Measurements from ENCODE around the gene AKR7A2.

AKR7A2 gene

GRCh38 chr1:19353596-19353995 lies 41.7 kb upstream of the AKR7A2 start:
- no peak overlapping the region for H3K4me3 ChIP-seq (ENCODE audit: insufficient read depth, low read depth, low read length, poor library complexity, severe bottlenecking)
- no peak overlapping the region for H3K27ac ChIP-seq (ENCODE audit: insufficient read depth, low read length, poor library complexity, severe bottlenecking)
- no peaks in the 10 kb centered on the region for H3K4me1 ChIP-seq (ENCODE audit: control insufficient read depth, insufficient read depth, low read length, poor library complexity, severe bottlenecking)
- DNase-seq, result no peak
- peaks cover 81% of the 10 kb centered on the region for H3K36me3 ChIP-seq (ENCODE audit: control insufficient read depth, insufficient read depth, low read length)
- no peaks in the 10 kb centered on the region for H3K27me3 ChIP-seq (replicated peaks; ENCODE audit: control insufficient read depth, insufficient read depth, low read length, poor library complexity, severe bottlenecking)
- H3K9me3 ChIP-seq (ENCODE audit: control insufficient read depth, low read length), result no peaks in the 10 kb centered on the region

DNA sequence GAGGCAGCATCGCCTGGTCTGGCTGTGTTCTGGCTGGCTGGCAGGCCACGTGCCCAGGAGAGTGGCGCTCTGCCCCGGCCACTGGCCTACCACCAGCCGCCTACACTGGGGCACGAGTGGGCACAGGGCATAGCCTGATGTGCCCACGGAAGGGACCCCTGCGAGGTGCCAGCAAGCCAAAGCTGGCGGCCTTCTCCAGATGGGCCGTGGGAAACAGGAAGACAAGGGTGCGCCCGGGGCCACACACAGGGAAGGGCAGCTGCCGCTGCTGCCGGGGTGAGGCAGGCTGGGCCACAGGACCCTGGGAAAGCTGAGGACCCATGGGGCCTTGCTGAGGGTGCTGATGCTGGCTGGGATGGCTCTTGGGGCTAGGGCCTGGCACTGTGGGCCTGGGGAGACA lies 40.9 kb upstream of the AKR7A2 start:
- Histone ChIP-seq H3K9me3 (ENCODE audit: control insufficient read depth, low read length) (no peaks in the 10 kb centered on the region), H3K4me1 (ENCODE audit: control insufficient read depth, insufficient read depth, low read length, poor library complexity, severe bottlenecking) (no peaks in the 10 kb centered on the region), H3K4me3 (ENCODE audit: insufficient read depth, low read depth, low read length, poor library complexity, severe bottlenecking) (no peak overlapping the region), H3K27me3 (replicated peaks; ENCODE audit: control insufficient read depth, insufficient read depth, low read length, poor library complexity, severe bottlenecking) (no peaks in the 10 kb centered on the region), H3K36me3 (ENCODE audit: control insufficient read depth, insufficient read depth, low read length) (peaks cover 86% of the 10 kb centered on the region), H3K27ac (ENCODE audit: insufficient read depth, low read length, poor library complexity, severe bottlenecking) (no peak overlapping the region)
- no peak for DNase-seq

DNA sequence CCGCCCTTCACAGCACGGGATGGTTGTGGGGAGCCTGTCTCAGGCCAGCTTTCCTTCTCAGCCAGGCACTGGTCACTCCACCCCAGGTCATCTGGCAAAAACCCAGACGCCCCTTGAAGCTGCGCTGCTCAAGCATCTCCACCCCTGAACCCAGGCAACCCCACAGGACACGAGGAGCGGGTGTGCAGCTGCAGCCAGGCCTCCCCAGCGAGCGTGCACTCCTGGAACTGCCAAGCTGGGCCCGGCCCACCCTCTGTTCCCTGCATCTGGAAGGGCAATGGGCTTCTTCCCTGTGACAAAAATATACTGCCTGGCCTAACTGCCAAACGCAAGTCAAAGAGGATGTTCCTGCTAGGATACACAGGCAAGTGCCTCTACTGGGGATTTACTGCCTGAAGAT lies 39.9 kb upstream of the AKR7A2 start:
- Histone ChIP-seq H3K27ac (ENCODE audit: insufficient read depth, low read length, poor library complexity, severe bottlenecking) (no peak overlapping the region), H3K4me1 (ENCODE audit: control insufficient read depth, insufficient read depth, low read length, poor library complexity, severe bottlenecking) (no peaks in the 10 kb centered on the region), H3K36me3 (ENCODE audit: control insufficient read depth, insufficient read depth, low read length) (peaks cover 87% of the 10 kb centered on the region), H3K27me3 (replicated peaks; ENCODE audit: control insufficient read depth, insufficient read depth, low read length, poor library complexity, severe bottlenecking) (no peaks in the 10 kb centered on the region), H3K9me3 (ENCODE audit: control insufficient read depth, low read length) (no peaks in the 10 kb centered on the region), H3K4me3 (ENCODE audit: insufficient read depth, low read depth, low read length, poor library complexity, severe bottlenecking) (no peak overlapping the region)
- no peak for DNase-seq

GRCh38 chr1:19350566-19350965 lies 38.6 kb upstream of the AKR7A2 start:
- peaks cover 81% of the 10 kb centered on the region for H3K36me3 ChIP-seq (ENCODE audit: control insufficient read depth, insufficient read depth, low read length)
- H3K27ac ChIP-seq (ENCODE audit: insufficient read depth, low read length, poor library complexity, severe bottlenecking), result no peak overlapping the region
- no peak for DNase-seq

GRCh38 chr1:19349999-19350398 lies 38.1 kb upstream of the AKR7A2 start:
- no peak overlapping the region for H3K27ac ChIP-seq (ENCODE audit: insufficient read depth, low read length, poor library complexity, severe bottlenecking)
- no peaks in the 10 kb centered on the region for H3K9me3 ChIP-seq (ENCODE audit: control insufficient read depth, low read length)
- DNase-seq, result no peak
- no peaks in the 10 kb centered on the region for H3K27me3 ChIP-seq (replicated peaks; ENCODE audit: control insufficient read depth, insufficient read depth, low read length, poor library complexity, severe bottlenecking)
- H3K4me3 ChIP-seq (ENCODE audit: insufficient read depth, low read depth, low read length, poor library complexity, severe bottlenecking), result no peak overlapping the region
- H3K4me1 ChIP-seq (ENCODE audit: control insufficient read depth, insufficient read depth, low read length, poor library complexity, severe bottlenecking), result no peaks in the 10 kb centered on the region
- H3K36me3 ChIP-seq (ENCODE audit: control insufficient read depth, insufficient read depth, low read length), result peaks cover 81% of the 10 kb centered on the region

More at GRCh38 chr1:19350566-19350965, 38.6 kb upstream of the AKR7A2 start:
- Histone ChIP-seq H3K4me3 (ENCODE audit: insufficient read depth, low read depth, low read length, poor library complexity, severe bottlenecking) (no peak overlapping the region), H3K27me3 (replicated peaks; ENCODE audit: control insufficient read depth, insufficient read depth, low read length, poor library complexity, severe bottlenecking) (no peaks in the 10 kb centered on the region), H3K9me3 (ENCODE audit: control insufficient read depth, low read length) (no peaks in the 10 kb centered on the region), H3K4me1 (ENCODE audit: control insufficient read depth, insufficient read depth, low read length, poor library complexity, severe bottlenecking) (no peaks in the 10 kb centered on the region)

DNA sequence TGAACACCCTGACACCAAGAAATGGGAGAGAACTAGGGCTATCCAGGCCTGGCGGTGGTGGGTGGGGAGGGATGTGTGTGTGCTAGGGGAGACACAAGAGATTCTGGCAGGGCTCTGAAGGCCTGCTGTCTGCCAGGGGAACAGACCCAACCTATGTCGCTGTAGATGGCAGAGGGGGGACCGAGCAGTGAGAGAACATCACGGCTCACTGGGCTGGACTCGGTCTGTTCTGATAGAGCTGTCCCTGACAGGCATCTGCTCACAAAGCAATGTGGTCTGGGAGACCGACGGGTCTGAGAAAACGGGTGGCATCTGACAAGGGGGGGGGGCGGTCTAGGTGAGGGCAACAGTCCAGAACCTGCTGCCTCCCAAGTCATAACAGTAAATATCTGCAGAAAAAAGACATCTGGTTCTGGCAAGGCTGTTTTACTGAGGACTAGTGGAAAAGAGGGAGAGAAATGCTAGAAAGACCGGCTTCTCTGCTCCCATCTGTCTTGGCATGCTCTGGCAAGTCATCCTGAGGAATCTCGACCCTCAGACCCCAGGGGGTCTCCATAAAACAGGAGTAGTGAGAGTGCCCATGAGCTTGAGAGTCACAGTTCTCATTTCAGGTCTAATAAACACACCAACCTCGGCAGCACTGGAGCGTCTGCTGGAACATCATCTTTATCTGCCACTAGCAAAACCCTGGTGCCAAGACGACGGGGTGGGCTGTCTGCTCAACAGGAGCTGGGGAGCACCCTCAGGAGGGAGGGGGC lies 36.7 kb upstream of the AKR7A2 start:
- Histone ChIP-seq H3K4me1 (ENCODE audit: control insufficient read depth, insufficient read depth, low read length, poor library complexity, severe bottlenecking) (no peaks in the 10 kb centered on the region), H3K36me3 (ENCODE audit: control insufficient read depth, insufficient read depth, low read length) (peaks cover 81% of the 10 kb centered on the region), H3K27ac (ENCODE audit: insufficient read depth, low read length, poor library complexity, severe bottlenecking) (no peak overlapping the region), H3K9me3 (ENCODE audit: control insufficient read depth, low read length) (no peaks in the 10 kb centered on the region), H3K4me3 (ENCODE audit: insufficient read depth, low read depth, low read length, poor library complexity, severe bottlenecking) (no peak overlapping the region), H3K27me3 (replicated peaks; ENCODE audit: control insufficient read depth, insufficient read depth, low read length, poor library complexity, severe bottlenecking) (no peaks in the 10 kb centered on the region)
- no peak for DNase-seq

DNA sequence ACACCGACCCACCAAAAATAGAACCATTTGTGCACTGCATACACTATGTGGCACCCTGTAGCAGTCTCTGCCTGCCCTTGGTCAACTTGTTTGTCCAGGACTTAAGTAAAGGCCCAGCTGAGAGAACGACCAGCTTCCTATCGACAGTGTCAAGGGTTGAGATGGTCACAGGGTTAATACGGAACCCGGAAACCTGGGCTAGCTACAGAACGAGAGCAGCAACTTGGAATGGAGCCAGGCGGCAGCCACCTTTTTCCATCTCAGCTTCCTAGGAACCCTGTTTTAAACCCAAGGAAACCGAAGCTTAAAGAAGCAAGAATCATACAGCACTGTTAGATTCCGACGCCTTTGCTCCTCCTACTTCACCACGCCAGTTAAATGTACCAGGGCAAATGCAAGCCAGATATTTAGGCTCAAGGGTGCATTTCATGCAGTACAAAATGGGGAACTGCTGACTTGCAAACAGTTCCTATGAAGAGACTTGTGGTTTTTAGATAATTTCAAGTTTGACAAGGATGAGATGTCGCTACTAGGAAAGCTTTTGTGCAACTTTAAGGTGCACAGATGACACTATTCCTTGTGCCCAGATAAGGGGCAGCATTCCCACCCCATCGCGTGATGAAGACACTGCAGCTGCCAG lies 35.7 kb upstream of the AKR7A2 start:
- no peak overlapping the region for H3K27ac ChIP-seq (ENCODE audit: insufficient read depth, low read length, poor library complexity, severe bottlenecking)
- H3K27me3 ChIP-seq (replicated peaks; ENCODE audit: control insufficient read depth, insufficient read depth, low read length, poor library complexity, severe bottlenecking), result no peaks in the 10 kb centered on the region
- H3K4me1 ChIP-seq (ENCODE audit: control insufficient read depth, insufficient read depth, low read length, poor library complexity, severe bottlenecking), result no peaks in the 10 kb centered on the region
- no peak for DNase-seq
- no peak overlapping the region for H3K4me3 ChIP-seq (ENCODE audit: insufficient read depth, low read depth, low read length, poor library complexity, severe bottlenecking)
- no peaks in the 10 kb centered on the region for H3K9me3 ChIP-seq (ENCODE audit: control insufficient read depth, low read length)
- peaks cover 81% of the 10 kb centered on the region for H3K36me3 ChIP-seq (ENCODE audit: control insufficient read depth, insufficient read depth, low read length)

- Histone ChIP-seq H3K4me1 (ENCODE audit: control insufficient read depth, insufficient read depth, low read length, poor library complexity, severe bottlenecking) (no peaks in the 10 kb centered on the region), H3K9me3 (ENCODE audit: control insufficient read depth, low read length) (no peaks in the 10 kb centered on the region), H3K36me3 (ENCODE audit: control insufficient read depth, insufficient read depth, low read length) (peaks cover 70% of the 10 kb centered on the region), H3K27me3 (replicated peaks; ENCODE audit: control insufficient read depth, insufficient read depth, low read length, poor library complexity, severe bottlenecking) (no peaks in the 10 kb centered on the region), H3K4me3 (ENCODE audit: insufficient read depth, low read depth, low read length, poor library complexity, severe bottlenecking) (no peak overlapping the region), H3K27ac (ENCODE audit: insufficient read depth, low read length, poor library complexity, severe bottlenecking) (no peak overlapping the region)
- DNase-seq, result no peak
These were observed 34.1 kb upstream of the AKR7A2 start for GRCh38 chr1:19346026-19346425.

GRCh38 chr1:19345391-19345790 lies 33.4 kb upstream of the AKR7A2 start:
- peaks cover 74% of the 10 kb centered on the region for H3K36me3 ChIP-seq (ENCODE audit: control insufficient read depth, insufficient read depth, low read length)
- H3K4me1 ChIP-seq (ENCODE audit: control insufficient read depth, insufficient read depth, low read length, poor library complexity, severe bottlenecking), result no peaks in the 10 kb centered on the region

GRCh38 chr1:19344831-19345230 lies 32.9 kb upstream of the AKR7A2 start:
- DNase-seq, result no peak
- Histone ChIP-seq H3K27me3 (replicated peaks; ENCODE audit: control insufficient read depth, insufficient read depth, low read length, poor library complexity, severe bottlenecking) (no peaks in the 10 kb centered on the region), H3K27ac (ENCODE audit: insufficient read depth, low read length, poor library complexity, severe bottlenecking) (no peak overlapping the region), H3K36me3 (ENCODE audit: control insufficient read depth, insufficient read depth, low read length) (peaks cover 74% of the 10 kb centered on the region), H3K9me3 (ENCODE audit: control insufficient read depth, low read length) (no peaks in the 10 kb centered on the region), H3K4me3 (ENCODE audit: insufficient read depth, low read depth, low read length, poor library complexity, severe bottlenecking) (no peak overlapping the region), H3K4me1 (ENCODE audit: control insufficient read depth, insufficient read depth, low read length, poor library complexity, severe bottlenecking) (no peaks in the 10 kb centered on the region)

More at GRCh38 chr1:19345391-19345790, 33.4 kb upstream of the AKR7A2 start:
- Histone ChIP-seq H3K9me3 (ENCODE audit: control insufficient read depth, low read length) (no peaks in the 10 kb centered on the region), H3K4me3 (ENCODE audit: insufficient read depth, low read depth, low read length, poor library complexity, severe bottlenecking) (no peak overlapping the region), H3K27me3 (replicated peaks; ENCODE audit: control insufficient read depth, insufficient read depth, low read length, poor library complexity, severe bottlenecking) (no peaks in the 10 kb centered on the region), H3K27ac (ENCODE audit: insufficient read depth, low read length, poor library complexity, severe bottlenecking) (no peak overlapping the region)
- DNase-seq, result no peak
